H1 (cell line): ENCODE measurements around the gene MROH2B.

Source experiments
- BACH1 ChIP-seq: IDR thresholded peaks from 2 replicates; pipeline ENCODE4 v1.6.1; 2012; ENCODE audit warnings: low read length, improper control_type of control experiment
- GABPA ChIP-seq: IDR thresholded peaks from 2 replicates; pipeline ENCODE4 v1.6.1; 2011; ENCODE audit warnings: mild to moderate bottlenecking, low read length, moderate library complexity, borderline replicate concordance; ENCODE audit not compliant: insufficient read depth
- KDM5A ChIP-seq: fragments of 200-600 bp; IDR thresholded peaks from 2 replicates; pipeline ENCODE4 v1.7.1; 2012; ENCODE audit warnings: mild to moderate bottlenecking, low read length, inconsistent platforms, mixed read lengths
- TF ChIP-seq, protein P1 (sequence below), 3 experiments: IDR thresholded peaks; 1 replicate in 2 of 3; 2 replicates in 1 of 3; pipeline versions ENCODE4 v1.5.1 to v1.6.1; 2011; ENCODE audit warnings: low read length in 3 of 3, mild to moderate bottlenecking in 3 of 3, inconsistent platforms in 2 of 3, low read depth in 1 of 3, moderate library complexity in 1 of 3; ENCODE audit not compliant: insufficient read depth in 1 of 3; ENCODE audit errors: control extremely low read depth in 1 of 3
- TF ChIP-seq, protein P2 (sequence below): IDR thresholded peaks from 2 replicates; pipeline ENCODE4 v1.6.1; 2012; ENCODE audit warnings: low read length, inconsistent platforms

DNA sequence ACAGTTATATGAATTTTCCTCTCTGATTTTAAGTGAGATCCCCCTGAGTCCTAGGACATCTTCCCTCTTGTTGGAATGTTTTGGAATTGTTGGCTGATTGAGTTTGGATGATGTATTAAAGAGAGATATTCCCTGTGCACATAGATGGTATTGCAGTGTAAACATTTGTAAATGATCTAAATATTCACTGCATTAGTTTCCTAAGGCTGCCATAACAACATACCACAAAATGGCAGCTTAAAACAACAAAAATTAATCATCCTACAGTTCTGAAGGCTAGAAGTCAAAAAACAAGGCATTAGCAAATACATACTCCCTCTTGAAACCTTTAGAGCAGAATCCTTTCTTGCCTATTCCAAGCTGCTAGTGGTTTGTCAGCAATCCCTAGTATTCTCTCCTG, 38.0 kb upstream of the MROH2B start:
- TF ChIP-seq, protein P1, sequence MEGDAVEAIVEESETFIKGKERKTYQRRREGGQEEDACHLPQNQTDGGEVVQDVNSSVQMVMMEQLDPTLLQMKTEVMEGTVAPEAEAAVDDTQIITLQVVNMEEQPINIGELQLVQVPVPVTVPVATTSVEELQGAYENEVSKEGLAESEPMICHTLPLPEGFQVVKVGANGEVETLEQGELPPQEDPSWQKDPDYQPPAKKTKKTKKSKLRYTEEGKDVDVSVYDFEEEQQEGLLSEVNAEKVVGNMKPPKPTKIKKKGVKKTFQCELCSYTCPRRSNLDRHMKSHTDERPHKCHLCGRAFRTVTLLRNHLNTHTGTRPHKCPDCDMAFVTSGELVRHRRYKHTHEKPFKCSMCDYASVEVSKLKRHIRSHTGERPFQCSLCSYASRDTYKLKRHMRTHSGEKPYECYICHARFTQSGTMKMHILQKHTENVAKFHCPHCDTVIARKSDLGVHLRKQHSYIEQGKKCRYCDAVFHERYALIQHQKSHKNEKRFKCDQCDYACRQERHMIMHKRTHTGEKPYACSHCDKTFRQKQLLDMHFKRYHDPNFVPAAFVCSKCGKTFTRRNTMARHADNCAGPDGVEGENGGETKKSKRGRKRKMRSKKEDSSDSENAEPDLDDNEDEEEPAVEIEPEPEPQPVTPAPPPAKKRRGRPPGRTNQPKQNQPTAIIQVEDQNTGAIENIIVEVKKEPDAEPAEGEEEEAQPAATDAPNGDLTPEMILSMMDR (IDR thresholded peaks at IDR 0.05; ENCODE audit: control extremely low read depth in 1 of 3, insufficient read depth in 1 of 3, low read depth in 1 of 3, low read length in 3 of 3), result no peak
- TF ChIP-seq KDM5A (no peak), BACH1 (no peak), GABPA (no peak)
- TF ChIP-seq, protein P2, sequence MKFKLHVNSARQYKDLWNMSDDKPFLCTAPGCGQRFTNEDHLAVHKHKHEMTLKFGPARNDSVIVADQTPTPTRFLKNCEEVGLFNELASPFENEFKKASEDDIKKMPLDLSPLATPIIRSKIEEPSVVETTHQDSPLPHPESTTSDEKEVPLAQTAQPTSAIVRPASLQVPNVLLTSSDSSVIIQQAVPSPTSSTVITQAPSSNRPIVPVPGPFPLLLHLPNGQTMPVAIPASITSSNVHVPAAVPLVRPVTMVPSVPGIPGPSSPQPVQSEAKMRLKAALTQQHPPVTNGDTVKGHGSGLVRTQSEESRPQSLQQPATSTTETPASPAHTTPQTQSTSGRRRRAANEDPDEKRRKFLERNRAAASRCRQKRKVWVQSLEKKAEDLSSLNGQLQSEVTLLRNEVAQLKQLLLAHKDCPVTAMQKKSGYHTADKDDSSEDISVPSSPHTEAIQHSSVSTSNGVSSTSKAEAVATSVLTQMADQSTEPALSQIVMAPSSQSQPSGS, result no peak
